ENCODE data around the gene RNF114.
A peak's percentile ranks its signal among the peaks of the same experiment; 100 is the strongest.
"Not testable (repeated sequence)": the region's sequence is repeated elsewhere in the genome, so short reads cannot be mapped to it uniquely, and the experiment has no call there.

Gene RNF114

GRCh38 chr20:49965781-49966305 is 29.6 kb downstream of the RNF114 start:
- no peak for DNase-seq

DNA sequence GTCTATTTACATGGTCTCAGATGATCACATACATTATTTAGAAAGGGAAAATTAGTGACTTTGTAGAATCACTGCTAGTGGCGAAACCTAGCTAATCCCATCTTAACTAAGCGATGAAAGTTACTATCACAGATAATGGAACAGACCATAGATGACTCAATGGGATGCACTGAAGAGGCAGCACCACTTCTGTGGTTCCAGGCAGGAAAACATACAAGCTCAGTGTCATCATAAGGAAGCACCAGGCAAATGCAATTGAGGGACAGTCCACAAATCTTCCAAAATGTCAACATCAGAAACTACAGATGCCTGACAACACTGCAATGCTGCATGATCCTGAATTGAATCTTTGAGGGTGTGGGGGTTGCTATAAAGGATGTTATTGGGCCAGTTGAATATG is 30.7 kb downstream of the RNF114 start:
- DNase-seq, result no peak

- DNase-seq, result no peak
These were observed 33.0 kb downstream of the RNF114 start for GRCh38 chr20:49969234-49969633.

DNA sequence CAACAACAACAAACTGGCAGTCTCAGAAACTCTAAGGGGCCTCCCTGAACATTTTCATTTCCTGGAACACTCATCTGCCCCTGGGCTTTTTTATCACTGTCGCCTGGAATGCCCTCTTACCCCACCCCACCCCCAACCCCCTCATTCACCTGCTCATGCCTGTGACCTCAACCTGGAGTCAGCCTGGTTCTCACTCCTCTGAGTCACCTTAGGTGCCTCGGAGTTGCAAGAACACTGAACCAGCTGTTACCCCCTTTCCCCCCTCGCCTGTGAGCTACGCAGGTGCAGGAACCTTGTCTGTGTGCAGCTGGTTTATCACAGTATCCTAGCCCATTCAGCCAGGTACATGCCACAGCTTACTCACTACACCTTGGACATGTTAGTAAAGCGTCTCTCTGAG is 33.7 kb downstream of the RNF114 start:
- DNase-seq, result no peak

GRCh38 chr20:49970498-49970897 is 34.3 kb downstream of the RNF114 start:
- no peak for DNase-seq

- no peak for DNase-seq
These were observed 37.8 kb downstream of the RNF114 start for GRCh38 chr20:49973981-49974380.

DNA sequence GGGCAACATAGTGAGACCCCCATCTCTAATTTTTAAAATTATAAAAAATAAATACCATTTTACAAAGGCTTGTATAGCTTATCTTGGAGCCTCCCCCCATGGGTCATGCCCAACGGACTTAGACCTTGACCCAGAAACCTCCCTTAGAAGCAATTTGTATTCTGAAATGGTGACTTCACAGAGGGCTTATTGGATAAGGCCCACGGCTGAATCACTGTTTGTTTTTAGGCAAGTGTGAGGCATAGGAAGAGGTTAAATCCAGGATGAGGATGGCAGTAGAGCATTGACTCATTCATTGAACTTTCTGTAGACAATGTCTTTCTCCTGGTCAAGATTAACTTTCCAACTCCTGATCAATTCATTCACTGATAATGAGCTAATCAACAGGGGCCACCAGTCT is 40.3 kb downstream of the RNF114 start:
- DNase-seq, result no peak

DNA sequence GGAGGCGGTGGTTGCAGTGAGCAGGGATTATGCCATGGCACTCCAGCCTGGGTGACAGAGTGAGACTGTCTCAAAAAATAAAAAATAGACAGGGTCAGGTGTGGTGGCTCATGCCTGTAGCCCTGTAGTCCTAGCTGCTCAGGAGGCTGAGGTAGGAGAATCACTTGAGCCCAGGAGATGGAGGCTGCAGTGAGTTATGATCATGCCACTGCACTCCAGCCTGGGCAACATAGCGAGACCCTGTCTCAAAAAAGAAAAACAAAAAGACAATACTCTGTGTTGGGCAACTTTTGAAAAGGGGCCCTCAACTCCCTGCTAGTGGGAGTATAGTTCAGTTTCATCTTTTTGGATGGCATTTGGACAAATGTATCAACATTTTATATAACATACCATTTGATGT is 41.5 kb downstream of the RNF114 start:
- not testable (repeated sequence) for DNase-seq

- no peak for DNase-seq
These were observed 42.5 kb downstream of the RNF114 start for GRCh38 chr20:49978685-49979029.

- DNase-seq, result peak; percentile 90
These were observed 43.0 kb downstream of the RNF114 start for GRCh38 chr20:49979030-49979832.

GRCh38 chr20:49980140-49981008 is 44.2 kb downstream of the RNF114 start:
- no peak for DNase-seq

DNA sequence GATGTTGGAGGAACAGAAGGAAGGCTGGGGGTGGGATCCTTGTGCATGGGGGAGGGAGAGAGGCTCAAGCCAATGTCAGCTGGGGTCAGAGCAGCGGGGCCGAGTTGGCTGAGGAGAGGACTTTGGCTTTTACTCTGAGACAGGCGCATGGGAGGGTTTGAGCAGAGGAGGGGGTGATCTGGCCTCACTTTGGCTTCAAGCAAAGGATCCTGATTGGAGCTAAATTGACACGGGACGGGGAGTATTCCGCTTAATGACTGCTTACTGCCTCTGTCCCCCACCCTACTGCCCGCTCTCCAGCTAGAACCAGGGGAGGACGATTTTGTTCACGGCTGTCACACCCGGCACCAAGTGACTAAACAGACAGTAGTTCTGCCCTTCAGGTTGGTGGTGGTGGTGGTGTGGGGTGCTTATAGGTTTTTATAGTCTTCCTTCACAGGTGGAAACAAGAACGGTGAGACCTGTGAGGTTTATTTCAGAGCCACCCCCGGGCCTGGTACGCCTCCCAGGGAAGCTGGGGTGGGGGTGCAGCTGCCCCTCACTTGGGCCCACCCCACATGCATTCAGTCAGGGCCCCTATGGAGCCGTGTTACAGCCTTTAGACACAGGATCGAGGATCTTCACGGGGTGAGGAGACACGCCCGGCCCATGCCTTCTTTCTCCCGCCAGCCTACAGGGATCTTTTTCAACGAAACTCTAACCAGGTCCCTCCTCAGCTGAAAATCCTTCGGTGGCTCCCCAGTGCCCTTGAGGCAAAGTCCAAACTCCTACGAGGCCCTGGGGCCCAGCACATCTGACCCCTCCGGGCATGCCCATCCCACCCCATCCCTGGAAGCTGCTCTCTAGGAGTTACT is 45.2 kb downstream of the RNF114 start:
- DNase-seq, result no peak

DNA sequence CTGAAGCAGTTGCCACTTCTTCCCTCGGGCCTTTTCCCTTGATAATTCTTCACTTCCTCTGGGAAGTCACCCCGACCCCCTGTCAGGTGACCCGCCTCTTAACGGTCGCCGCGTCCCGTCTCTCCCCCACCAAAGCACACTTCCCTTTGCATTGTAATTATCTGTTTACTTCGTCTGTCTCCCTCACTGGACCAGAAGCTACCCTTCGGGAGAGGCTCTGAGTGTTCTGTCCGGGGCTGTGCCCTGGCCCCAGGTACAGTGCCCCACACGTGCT is 45.8 kb downstream of the RNF114 start:
- DNase-seq, result no peak

DNA sequence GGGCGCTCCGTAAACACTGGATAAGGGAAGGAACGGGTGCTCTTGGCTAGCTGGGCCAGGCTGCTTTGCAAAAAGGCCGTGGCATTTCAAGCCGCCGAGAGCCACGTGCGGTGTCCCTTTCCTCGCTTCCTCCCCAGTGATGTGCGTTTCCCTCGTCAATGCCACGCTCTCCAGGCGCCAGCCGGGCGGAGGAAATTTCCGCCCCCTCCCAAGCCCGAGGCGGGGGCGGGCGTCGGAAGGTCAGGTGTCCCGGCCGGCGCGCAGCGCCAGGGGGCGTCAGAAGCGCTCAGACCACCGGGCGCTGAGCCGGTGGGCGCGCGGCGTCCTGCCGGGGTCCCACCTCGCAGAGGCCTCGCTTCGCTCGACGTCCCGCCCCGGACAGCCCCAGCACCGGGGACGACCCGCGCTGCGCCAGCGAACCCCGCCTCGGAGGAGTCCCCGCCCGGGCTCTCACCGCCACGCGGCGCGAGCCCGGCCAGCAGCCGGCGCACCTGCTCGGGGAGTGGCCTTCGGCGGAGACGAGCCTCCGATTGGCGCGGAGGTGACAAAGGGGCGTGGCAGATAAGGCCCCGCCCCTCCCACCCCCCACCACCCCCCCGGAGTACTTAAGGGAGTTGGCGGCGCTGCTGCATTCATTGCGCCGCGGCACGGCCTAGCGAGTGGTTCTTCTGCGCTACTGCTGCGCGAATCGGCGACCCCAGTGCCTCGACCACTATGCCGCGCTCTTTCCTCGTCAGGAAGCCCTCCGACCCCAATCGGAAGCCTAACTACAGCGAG is 46.3 kb downstream of the RNF114 start, which contains the start of gene SNAI1:
TSS of gene SNAI1 (plus strand) at position 635 of the 777 bp plus-strand sequence. CDS start at position 715, 80 bp downstream.
- peak; percentile 94 for DNase-seq

DNA sequence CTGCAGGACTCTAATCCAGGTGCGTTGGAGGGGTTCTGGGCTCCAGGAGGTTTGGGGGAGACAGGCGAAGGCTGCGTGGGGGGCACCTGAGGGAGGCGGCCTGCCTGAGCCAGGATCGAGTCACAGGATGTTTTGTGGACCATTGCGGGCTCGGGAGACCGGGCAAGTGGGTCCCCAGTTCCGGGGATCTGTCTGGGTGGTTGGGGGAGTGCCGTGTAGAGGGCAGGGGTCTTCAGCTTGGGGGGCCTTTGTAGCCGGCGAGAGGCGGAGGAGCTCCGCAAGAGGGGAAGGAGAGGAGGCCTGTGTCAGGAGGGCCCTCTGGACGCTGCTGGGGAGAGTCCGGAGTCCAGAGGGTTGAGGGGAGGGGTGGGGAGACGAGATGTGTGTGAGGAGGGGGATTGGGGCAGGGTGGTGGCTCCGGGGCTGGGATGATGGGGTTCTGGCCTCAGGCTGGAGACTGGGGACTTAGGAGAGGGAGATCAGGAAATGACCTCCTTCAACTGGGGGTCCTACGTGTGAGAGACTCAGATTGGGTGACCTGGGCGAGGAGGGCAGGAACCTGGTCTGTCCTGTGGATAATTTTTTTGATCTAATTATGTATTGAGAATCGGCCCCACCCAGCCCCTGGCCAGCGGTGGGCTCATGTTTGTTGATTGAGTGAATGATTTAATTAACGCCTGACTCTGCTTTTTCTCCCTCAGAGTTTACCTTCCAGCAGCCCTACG is 47.1 kb downstream of the RNF114 start:
- DNase-seq, result no peak

DNA sequence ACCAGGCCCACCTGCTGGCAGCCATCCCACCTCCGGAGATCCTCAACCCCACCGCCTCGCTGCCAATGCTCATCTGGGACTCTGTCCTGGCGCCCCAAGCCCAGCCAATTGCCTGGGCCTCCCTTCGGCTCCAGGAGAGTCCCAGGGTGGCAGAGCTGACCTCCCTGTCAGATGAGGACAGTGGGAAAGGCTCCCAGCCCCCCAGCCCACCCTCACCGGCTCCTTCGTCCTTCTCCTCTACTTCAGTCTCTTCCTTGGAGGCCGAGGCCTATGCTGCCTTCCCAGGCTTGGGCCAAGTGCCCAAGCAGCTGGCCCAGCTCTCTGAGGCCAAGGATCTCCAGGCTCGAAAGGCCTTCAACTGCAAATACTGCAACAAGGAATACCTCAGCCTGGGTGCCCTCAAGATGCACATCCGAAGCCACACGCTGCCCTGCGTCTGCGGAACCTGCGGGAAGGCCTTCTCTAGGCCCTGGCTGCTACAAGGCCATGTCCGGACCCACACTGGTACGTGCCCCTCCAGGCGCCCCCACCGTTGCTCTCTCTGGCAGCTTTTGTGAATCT is 47.7 kb downstream of the RNF114 start:
- DNase-seq, result no peak

DNA sequence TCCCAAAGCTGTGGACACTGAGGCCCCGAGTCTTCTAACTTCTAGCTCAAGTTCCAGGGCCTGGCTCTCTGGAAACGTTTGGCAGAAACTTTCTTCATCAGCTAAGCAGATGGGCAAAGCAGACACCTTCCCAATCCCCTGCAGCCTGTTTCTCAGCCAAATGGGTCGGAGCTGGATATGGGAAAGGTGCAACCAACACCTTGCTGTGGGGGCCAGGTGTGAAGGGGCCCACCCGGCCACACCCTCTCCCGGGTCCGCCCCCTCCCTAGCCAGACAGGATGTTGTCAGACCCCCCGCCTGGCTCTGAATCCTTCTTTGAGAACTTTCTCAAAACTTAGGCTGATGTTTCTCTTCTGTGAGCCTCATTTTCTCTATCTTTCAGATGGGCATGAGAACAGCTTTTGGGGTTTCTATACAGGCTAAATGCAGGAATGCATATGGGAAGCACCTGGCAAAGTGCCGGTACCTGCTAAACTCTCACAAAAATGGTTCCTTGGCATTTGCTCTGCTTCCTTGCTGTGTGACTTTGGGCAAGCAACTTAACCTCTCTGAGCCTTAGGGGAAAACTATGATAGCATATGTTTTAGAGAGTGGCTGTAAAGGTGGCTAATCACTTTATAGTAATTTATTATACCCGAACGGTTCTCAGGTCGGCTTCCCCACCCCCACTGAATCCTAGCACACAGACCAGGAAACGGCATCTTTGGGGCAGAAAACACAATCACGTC is 48.4 kb downstream of the RNF114 start:
- no peak for DNase-seq

- no peak for DNase-seq
These were observed 49.0 kb downstream of the RNF114 start for GRCh38 chr20:49985157-49985556.

GRCh38 chr20:49985617-49986016 is 49.4 kb downstream of the RNF114 start:
- no peak for DNase-seq

DNA sequence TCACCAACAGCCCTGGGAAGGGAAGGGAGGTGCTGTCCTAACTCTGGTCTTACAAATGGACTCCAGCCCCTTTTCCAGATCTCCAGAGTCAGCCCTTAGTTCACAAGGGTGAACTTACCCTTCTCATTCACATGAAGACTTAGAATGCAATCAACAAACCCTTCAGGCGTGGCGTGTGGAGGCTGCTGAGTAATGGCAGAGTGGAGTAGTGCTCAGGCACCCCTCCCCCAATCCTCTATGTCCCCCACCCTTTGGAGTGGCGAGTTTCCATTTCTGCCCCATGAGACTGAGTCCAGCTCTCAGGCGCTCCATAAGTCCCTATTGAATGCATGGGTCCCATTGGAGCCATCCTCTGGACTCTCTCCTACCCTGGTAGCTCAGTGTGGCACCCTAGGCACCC is 49.9 kb downstream of the RNF114 start:
- DNase-seq, result no peak

Measured in activated effector memory CD4-positive, alpha-beta T cell treated with anti-CD3 and anti-CD28 coated beads, Interleukin-2, amount 50 U/mL, for 16 hours (primary cell).